Stimulated activated memory B cell treated with anti-CD40 and anti-IgM and Interleukin-4, amounts not matched to agents 10 μg/mL and 1 μg/mL and 100 μg/mL, for 72 hours (primary cell): ENCODE results near the gene CLASRP.

ENCODE experiments used
- ATAC-seq: fragments of 150-1000 bp; cut with Tn5 transposase; 2 replicates; pipeline ENCODE4 v1.10.0; 2021
- H3K27ac Mint-ChIP-seq: one replicate; pipeline ENCODE4 v1.8.0; 2022; ENCODE audit warnings: mild to moderate bottlenecking, mixed read lengths
- H3K27me3 Mint-ChIP-seq: one replicate; pipeline ENCODE4 v1.8.0; 2022; ENCODE audit warnings: mixed read lengths
- H3K36me3 Mint-ChIP-seq: one replicate; pipeline ENCODE4 v1.8.0; 2022; ENCODE audit warnings: mixed read lengths
- H3K4me1 Mint-ChIP-seq: one replicate; pipeline ENCODE4 v1.8.0; 2022; ENCODE audit warnings: mixed read lengths
- H3K4me3 Mint-ChIP-seq: one replicate; pipeline ENCODE4 v1.8.0; 2022; ENCODE audit warnings: mild to moderate bottlenecking, moderate library complexity, mixed read lengths
- H3K9me3 Mint-ChIP-seq: one replicate; pipeline ENCODE4 v1.8.0; 2022; ENCODE audit warnings: mixed read lengths

The CLASRP gene

DNA sequence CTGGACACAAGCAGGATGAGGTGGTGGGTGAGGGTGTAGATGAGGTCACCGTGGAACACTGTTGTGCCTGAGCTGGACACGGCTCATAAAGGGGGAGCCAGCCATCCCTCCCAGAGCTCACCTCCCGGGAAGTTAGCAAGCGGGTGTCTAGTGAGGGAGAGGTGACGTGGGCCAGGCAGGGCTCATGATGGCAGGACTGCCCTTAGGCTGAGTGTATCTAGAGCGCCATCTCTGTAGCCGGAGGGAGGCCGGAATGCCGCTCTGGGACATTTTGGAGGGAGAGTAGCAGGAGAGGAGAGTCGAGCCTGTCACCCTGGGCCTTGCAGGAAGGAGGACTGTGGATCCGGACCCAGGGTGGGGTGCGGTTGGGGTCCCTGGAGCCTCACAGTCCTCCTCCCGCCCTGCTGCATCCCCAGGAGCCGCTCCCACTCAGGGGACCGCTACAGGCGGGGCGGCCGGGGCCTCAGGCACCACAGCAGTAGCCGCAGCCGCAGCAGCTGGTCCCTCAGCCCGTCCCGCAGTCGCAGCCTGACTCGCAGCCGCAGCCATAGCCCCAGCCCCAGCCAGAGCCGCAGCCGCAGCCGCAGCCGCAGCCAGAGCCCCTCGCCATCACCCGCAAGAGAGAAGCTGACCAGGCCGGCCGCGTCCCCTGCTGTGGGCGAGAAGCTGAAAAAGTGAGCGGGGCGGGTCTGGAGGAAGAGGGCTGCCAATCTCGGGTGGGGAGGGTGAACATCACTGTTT is 28.2 kb downstream of the CLASRP start:
- Mint-ChIP-seq H3K4me1 (peaks cover 41% of the 10 kb centered on the region), H3K27ac (peak overlapping the region; percentile 30), H3K4me3 (no peak overlapping the region), H3K9me3 (no peaks in the 10 kb centered on the region), H3K36me3 (peaks cover 56% of the 10 kb centered on the region), H3K27me3 (no peaks in the 10 kb centered on the region)
- no peak for ATAC-seq

DNA sequence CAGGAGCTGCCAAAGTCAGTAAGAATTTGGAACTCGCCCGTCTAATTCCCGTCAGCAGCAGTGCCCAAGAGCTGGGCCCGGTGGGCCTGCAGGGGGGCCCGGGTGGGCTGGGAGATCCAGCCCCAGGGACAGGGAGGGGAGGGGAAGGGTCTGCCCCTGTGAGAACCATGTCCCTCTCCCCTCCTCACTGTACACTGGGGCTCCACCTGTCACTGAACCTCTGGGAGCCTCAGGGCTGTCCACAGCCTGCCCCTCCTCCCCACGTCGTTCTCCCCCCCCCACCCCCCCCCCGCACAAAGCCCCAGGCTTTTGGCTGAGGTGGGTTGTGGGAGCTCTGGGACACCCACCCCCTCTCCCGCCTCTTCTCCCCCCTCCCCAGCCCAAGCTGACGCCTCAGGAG is 29.2 kb downstream of the CLASRP start:
- no peak overlapping the region for H3K4me3 Mint-ChIP-seq
- peak overlapping the region; percentile 71 for H3K27ac Mint-ChIP-seq
- no peaks in the 10 kb centered on the region for H3K27me3 Mint-ChIP-seq
- ATAC-seq: no peak
- peaks cover 60% of the 10 kb centered on the region for H3K36me3 Mint-ChIP-seq
- H3K4me1 Mint-ChIP-seq: peaks cover 50% of the 10 kb centered on the region
- no peaks in the 10 kb centered on the region for H3K9me3 Mint-ChIP-seq

DNA sequence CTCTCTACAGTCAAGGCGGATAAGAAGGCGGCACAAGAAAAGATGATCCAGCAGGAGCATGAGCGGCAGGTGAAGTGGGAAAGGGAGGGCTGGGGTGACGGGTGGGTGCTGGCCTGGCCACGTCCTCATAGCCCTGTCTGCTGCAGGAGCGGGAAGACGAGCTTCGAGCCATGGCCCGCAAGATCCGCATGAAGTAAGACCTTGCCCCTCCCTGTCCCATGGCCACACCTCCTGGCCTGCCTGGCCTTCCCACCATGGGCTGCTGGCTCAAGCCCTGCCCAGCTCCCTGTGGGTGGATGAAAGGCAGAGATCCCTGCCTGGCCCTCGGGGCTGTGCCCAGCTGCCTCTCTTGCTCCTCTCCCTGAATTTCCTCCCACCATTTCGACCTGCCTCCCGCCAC is 30.2 kb downstream of the CLASRP start:
- peaks cover 58% of the 10 kb centered on the region for H3K36me3 Mint-ChIP-seq
- ATAC-seq: no peak
- H3K4me3 Mint-ChIP-seq: no peak overlapping the region
- no peaks in the 10 kb centered on the region for H3K9me3 Mint-ChIP-seq
- H3K27me3 Mint-ChIP-seq: no peaks in the 10 kb centered on the region
- H3K4me1 Mint-ChIP-seq: peaks cover 52% of the 10 kb centered on the region
- H3K27ac Mint-ChIP-seq: peak overlapping the region; percentile 71

DNA sequence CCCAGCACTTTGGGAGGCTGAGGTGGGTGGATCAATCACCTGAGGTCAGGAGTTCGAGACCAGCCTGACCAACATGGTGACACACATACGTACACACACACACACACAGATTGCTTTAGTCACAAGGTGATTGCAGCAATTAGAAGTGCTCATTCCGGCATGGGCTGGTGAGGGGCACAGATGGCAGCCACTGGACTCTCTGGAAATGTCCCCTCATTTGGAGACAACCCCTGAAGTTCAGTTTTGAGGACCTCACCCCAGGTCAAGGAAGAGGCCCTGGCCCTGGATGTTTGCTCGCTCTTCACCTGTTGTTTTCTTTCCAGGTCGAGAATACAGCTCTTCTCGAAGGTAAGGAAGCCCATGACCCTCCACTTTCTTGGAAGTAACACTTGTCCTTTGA is 31.4 kb downstream of the CLASRP start:
- Mint-ChIP-seq H3K27ac (peak overlapping the region; percentile 71), H3K4me3 (no peak overlapping the region), H3K4me1 (peaks cover 64% of the 10 kb centered on the region), H3K27me3 (no peaks in the 10 kb centered on the region), H3K9me3 (no peaks in the 10 kb centered on the region), H3K36me3 (peaks cover 53% of the 10 kb centered on the region)
- no peak for ATAC-seq

DNA sequence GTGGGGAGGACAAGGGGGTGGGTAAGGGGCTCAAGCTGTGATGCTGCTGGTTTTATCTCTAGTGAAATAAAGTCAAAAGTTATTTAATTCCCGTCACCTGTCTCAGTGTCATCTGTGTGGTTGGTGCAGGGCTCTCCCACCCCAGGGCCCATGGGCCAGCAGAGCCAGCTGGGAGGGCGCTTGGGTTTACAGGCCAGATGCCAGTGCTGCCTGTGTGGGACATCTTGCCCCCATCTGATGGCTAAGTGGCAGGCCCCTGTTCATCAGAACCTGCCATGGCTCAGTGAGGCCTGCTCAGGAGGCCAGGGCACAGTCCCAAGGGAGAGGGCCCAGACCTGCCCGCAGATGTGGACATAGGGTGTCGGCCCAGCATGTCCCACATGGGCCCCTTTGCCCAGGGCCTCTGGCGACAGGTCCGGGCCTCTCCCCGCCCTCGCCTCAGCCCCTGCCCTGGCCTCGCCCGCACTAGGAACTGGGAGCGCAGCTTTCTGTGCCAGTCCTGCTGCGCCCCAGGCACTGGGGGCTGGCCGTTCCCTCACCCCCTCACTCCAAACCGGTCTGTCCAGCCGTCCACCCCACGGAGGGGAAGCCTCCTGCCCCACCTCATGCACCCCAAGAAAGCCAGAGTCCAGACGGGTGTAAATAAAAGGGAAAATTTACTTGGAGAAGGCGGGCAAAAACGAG is 32.2 kb downstream of the CLASRP start:
- H3K4me1 Mint-ChIP-seq: peaks cover 64% of the 10 kb centered on the region
- H3K27me3 Mint-ChIP-seq: no peaks in the 10 kb centered on the region
- H3K36me3 Mint-ChIP-seq: peaks cover 53% of the 10 kb centered on the region
- no peak overlapping the region for H3K4me3 Mint-ChIP-seq
- H3K9me3 Mint-ChIP-seq: no peaks in the 10 kb centered on the region
- ATAC-seq: no peak
- no peak overlapping the region for H3K27ac Mint-ChIP-seq

DNA sequence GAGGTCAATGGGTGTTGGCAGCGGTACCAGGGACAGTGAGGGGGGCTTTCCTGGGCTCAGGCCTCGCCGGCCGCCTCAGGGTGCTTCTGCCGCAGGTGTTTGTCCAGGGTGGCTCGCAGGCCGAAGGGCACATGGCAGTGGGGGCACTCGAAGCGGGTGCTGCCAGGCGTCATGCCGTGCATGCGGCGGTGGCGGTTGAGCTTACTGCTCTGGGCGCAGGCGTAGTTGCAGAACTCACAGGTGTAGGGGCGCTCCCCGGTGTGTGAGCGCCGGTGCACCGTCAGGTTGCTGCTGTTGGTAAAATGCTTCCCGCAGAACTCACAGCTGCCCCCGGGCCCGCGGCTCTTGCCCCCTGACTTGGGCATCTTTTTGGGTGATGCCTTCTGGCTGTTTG is 32.7 kb downstream of the CLASRP start:
- no peak for ATAC-seq
- H3K36me3 Mint-ChIP-seq: peaks cover 53% of the 10 kb centered on the region
- no peaks in the 10 kb centered on the region for H3K27me3 Mint-ChIP-seq
- no peak overlapping the region for H3K27ac Mint-ChIP-seq
- peaks cover 66% of the 10 kb centered on the region for H3K4me1 Mint-ChIP-seq
- H3K4me3 Mint-ChIP-seq: no peak overlapping the region
- H3K9me3 Mint-ChIP-seq: no peaks in the 10 kb centered on the region

DNA sequence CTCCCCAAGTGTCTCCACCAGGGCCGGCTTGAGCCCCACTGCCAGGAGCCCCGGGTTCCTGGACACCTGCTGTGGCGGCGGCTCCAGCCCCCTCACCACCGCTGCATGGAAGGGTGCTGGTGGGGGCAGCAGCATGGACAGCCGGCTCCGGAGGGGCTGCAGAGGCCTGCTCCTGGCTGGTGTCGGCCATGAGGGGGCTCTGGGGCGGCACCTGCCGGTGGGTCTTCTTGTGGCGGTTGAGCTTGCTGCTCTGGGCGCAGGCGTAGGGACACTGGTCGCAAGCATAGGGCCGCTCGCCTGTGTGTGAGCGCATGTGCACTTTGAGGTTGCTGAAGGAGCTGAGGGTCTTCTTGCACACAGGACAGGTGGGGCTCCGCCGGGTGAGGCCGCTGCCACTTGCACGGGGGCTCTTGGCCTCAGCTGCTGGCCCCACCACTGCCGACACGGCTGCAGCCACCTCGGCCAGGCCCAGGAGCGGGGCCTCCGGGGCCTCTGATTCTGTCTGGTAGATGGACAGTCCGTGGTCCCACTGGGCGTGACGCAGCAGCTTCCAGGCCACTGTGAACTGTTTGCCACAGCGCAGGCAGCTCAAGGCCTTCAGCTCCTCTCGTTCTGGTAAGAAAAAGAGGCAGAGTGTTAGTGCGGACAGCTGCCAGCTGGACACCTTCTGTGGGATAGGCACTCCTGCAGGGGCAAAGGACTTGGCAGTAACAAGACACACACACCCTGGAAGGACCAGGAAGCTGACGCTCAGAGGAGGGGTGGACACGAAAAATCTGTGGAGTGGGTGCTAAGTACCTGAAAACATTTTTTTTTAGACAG is 33.3 kb downstream of the CLASRP start:
- no peaks in the 10 kb centered on the region for H3K27me3 Mint-ChIP-seq
- peak overlapping the region; percentile 67 for H3K27ac Mint-ChIP-seq
- H3K4me3 Mint-ChIP-seq: no peak overlapping the region
- H3K4me1 Mint-ChIP-seq: peaks cover 68% of the 10 kb centered on the region
- peaks cover 47% of the 10 kb centered on the region for H3K36me3 Mint-ChIP-seq
- no peak for ATAC-seq
- H3K9me3 Mint-ChIP-seq: no peaks in the 10 kb centered on the region

DNA sequence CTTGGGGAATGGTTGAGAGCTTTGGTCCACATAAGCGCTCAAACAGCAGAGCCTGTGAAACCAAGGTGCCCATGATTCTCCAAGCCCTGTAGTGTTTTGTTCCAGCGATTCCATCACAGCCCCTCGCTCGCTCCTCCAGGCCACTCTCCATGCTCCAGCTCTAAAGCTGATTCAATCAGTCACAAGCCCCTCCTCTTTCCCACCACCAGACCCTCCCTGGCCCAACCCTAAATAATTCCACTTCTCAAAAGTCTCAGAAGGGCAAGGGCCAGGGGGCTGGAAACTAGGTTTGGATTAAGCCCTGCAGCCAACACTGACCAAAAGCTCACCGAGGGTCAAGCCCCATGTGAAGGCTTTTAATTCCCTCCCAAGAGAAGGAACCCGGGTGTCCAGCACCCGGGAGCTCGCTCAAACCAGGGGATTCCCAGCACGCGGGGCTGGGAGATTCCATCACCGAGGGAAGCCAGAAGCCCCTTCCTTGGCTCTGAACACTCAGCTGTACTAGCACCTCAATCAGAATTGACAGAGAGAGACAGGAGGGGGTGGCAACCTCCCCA is 36.0 kb downstream of the CLASRP start:
- Mint-ChIP-seq H3K9me3 (no peaks in the 10 kb centered on the region), H3K4me3 (peak overlapping the region; percentile 96), H3K4me1 (peaks cover 67% of the 10 kb centered on the region), H3K27ac (peak overlapping the region; percentile 94), H3K27me3 (no peaks in the 10 kb centered on the region), H3K36me3 (peaks cover 37% of the 10 kb centered on the region)
- ATAC-seq: no peak

DNA sequence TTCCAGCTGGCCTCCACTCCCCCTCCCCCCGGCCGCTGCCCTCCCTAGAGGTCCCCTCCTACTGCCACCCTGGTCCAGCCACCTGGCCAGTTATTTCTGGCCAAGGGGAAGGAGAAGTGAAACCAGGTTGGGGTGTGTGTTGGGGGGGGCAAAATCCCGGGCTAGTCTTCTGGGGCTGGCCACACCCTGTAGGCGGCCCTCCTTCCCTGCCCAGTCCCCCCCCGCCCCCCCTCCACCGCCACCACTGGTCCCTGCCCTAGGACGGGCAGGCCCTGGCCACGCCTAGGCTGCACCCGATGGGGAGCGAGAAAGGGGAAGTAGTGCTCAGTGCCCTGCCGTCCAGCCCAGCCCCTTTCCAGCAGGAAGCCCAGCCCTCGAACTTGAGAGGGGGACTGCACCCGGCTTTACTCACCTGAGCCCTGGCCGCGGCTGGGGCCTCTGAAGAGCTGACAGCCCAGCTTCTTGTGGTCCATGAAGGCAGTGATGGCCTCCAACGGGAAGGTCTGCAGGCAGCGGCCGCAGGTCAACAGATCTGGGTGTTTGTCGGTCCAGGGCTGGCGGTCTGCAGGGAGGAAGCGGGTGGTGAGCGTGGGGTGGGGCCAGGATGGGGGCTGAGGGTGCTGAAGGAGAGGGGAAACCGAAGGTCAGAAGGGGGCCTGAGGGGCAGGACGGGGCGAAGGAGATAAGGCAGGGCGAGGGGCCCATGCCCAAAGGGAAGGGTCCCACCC is 36.6 kb downstream of the CLASRP start:
- peak overlapping the region; percentile 96 for H3K4me3 Mint-ChIP-seq
- H3K4me1 Mint-ChIP-seq: peaks cover 67% of the 10 kb centered on the region
- H3K27ac Mint-ChIP-seq: peak overlapping the region; percentile 94
- no peaks in the 10 kb centered on the region for H3K27me3 Mint-ChIP-seq
- H3K36me3 Mint-ChIP-seq: peaks cover 31% of the 10 kb centered on the region
- H3K9me3 Mint-ChIP-seq: no peaks in the 10 kb centered on the region
- ATAC-seq: peak; percentile 89

DNA sequence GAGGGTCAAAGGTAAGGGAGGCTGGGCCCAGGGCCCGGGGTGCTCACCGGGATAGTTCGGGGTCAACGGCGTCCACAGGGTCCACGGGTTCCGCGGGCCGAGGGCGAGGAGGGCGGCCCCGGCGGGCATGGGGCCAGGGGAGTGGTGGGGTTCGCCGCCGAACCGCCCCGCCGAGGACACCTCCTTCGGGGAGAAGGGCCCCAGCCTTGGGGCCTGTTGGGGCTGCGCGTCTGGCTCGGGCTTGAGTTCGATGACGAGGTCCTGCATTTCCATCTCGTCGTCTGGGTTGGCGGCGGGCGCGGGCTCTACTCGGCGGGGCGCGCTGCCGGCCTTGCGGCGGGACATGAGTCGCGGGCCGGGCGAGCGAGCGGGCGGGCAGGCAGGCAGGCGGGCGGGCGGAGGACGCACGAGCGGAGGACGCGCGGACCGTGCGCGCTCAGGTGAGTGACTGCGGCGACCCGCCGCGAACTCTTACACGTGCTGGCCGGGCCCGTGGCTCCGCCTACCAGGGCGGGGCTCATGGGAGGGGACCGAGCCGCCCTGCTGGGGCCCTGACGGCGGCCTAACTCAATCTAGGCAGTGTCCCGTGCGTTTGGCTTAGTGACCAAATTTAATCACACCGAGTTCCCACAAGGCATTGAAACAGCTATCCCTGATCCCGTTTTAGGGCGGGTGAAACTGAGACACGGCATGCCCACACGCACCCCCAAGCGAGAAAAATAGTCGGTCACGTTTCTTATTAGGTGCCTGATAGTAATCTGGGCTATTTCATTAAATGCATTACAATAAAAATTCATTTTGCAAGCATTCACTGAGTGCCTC is 37.4 kb downstream of the CLASRP start, which contains the start of gene ZNF296:
TSS of gene ZNF296 (minus strand) at position 450 of the 822 bp plus-strand sequence. CDS start at position 345, 105 bp downstream.
- Mint-ChIP-seq H3K36me3 (peaks cover 24% of the 10 kb centered on the region), H3K27ac (peak within 1 kb of the TSS; percentile 94), H3K4me1 (peaks cover 67% of the 10 kb centered on the region), H3K4me3 (peak within 1 kb of the TSS; percentile 96), H3K27me3 (no peaks in the 10 kb centered on the region), H3K9me3 (no peaks in the 10 kb centered on the region)
- peak; percentile 82 for ATAC-seq

DNA sequence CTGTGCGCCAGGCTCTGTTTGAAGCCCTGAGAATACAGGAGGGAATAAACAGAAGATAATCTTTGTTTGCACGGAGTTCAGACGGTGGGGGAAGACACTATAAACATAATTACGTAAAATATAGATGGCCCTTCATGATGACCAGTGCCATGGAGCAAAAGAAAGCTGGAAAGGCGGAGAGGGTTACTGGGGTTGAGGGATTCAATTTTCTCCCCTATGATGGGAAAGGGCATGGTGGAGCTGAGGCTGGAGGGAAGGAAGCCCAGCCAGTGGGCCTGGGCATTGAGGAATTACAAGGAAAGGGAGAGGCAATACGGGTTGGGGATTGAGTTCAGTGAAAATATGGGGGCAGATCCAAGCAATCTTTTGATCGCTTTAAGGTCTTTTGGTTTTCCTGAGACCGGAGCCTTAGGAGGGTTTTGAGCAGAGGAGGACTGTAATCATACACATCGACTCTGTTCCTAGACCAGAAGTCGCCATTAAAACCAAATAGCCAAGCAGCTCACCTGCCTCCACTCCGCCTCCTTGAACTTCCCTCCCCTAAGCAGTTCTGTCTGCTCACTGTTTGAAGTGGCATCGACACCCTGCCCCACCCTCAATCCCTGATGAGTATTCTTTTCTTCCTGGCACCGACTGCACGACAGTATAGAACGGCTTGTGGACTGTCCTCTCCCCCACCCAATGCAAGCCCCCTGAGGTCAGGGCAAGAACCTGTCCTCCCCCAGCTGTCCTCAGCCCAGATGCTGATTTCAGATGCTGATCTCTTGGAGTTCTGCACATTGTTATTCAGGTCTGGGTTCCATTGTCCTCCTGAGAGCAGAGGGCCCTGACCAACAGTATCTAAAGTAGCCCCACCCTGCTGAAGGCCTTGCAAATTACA is 38.2 kb downstream of the CLASRP start:
- Mint-ChIP-seq H3K27ac (peak overlapping the region; percentile 94), H3K27me3 (no peaks in the 10 kb centered on the region), H3K36me3 (peaks cover 27% of the 10 kb centered on the region), H3K9me3 (no peaks in the 10 kb centered on the region), H3K4me1 (peaks cover 68% of the 10 kb centered on the region), H3K4me3 (peak overlapping the region; percentile 96)
- ATAC-seq: no peak

DNA sequence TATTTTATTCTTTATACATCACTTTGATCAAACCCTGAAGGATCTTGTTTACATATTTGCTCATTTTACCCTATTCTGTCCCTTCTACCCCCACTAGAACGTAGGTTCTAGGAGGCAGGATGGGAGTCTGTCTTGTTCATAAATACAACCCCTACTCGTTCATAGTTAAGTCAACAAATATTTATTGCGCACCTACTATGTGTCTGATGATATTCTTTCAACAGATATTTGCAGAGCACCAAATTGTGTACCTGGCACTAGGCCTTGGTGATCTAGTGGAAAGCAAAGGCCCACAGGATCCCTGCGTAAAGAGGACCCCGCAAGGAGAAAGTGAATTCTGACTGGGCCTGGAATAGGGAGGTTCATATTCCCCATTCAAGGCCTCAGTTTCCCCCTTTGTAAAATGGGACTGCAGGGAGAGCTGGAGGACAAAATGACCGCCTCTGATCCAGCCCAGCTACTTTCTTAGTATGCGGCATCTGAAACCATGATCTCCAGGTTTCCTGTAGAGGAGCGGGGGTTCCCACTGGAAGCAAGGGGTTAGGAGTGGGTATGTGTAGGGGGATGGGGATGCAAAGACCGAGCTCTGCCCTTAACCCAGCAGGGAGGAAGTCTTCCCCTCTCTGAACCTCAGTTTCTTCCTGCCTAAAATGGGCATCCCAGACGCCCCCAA is 39.7 kb downstream of the CLASRP start:
- H3K27me3 Mint-ChIP-seq: no peaks in the 10 kb centered on the region
- peaks cover 20% of the 10 kb centered on the region for H3K36me3 Mint-ChIP-seq
- H3K27ac Mint-ChIP-seq: peak overlapping the region; percentile 93
- ATAC-seq: no peak
- no peaks in the 10 kb centered on the region for H3K9me3 Mint-ChIP-seq
- H3K4me3 Mint-ChIP-seq: peak overlapping the region; percentile 92
- peaks cover 60% of the 10 kb centered on the region for H3K4me1 Mint-ChIP-seq
